Measurements from ENCODE around the gene ATP5ME.

DNA sequence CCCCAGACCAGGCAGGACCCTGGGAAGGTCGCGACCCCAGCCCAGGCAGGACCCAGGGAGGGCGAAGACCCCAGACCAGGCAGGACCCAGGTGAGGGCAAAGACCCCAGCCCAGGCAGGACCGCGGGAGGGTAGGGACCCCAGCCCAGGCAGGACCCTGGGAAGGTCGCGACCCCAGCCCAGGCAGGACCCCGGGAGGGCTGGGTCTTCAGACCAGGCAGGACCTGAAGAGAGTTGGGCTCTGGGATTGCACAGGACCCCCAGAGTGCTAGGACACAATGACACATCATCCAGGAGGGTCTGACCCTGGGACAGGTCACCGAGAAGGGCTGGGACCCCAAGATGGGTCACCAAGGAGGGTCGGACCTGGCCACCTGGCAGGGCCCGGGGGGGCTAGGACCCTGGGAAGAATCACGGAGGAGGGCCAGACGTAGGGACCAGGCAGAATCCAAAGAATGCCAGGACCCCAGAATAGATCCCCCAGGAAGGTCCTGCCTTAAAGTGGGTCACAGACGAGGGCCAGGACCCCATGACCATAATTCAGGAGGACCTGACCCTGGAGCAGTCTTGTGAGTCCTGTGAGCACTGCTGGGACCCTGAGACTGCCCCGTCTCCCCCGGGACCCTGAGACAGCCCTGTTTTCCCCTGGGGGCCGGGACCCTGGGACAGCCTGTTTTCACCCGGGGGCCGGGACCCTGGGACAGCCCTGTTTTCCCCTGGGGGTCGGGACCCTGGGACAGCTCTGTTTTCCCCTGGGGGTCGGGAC is 32.9 kb upstream of the ATP5ME start:
- TF ChIP-seq, protein P1, sequence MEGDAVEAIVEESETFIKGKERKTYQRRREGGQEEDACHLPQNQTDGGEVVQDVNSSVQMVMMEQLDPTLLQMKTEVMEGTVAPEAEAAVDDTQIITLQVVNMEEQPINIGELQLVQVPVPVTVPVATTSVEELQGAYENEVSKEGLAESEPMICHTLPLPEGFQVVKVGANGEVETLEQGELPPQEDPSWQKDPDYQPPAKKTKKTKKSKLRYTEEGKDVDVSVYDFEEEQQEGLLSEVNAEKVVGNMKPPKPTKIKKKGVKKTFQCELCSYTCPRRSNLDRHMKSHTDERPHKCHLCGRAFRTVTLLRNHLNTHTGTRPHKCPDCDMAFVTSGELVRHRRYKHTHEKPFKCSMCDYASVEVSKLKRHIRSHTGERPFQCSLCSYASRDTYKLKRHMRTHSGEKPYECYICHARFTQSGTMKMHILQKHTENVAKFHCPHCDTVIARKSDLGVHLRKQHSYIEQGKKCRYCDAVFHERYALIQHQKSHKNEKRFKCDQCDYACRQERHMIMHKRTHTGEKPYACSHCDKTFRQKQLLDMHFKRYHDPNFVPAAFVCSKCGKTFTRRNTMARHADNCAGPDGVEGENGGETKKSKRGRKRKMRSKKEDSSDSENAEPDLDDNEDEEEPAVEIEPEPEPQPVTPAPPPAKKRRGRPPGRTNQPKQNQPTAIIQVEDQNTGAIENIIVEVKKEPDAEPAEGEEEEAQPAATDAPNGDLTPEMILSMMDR (IDR thresholded peaks at IDR 0.05; ENCODE audit: borderline replicate concordance, extremely low read depth, low read length, poor library complexity, severe bottlenecking): no peak
- TF ChIP-seq EZH2 (IDR thresholded peaks at IDR 0.05; ENCODE audit: borderline replicate concordance, low read depth, low read length, severe bottlenecking): no peak

Measured in DND-41 (cell line).